Ishikawa (cell line): ENCODE data around the gene TP53.
A peak's percentile ranks its signal among the peaks of the same experiment; 100 is the strongest.

Experiments
- CEBPB ChIP-seq: IDR thresholded peaks from 2 replicates; pipeline ENCODE4 v1.6.1; 2012
- CREB1 ChIP-seq: IDR thresholded peaks from 2 replicates; pipeline ENCODE4 v1.6.1; 2012; ENCODE audit warnings: low read depth
- EGR1 ChIP-seq: IDR thresholded peaks from 2 replicates; pipeline ENCODE4 v1.6.1; 2012
- EP300 ChIP-seq: IDR thresholded peaks from 2 replicates; pipeline ENCODE4 v1.6.1; 2012; ENCODE audit warnings: borderline replicate concordance
- FOXM1 ChIP-seq: IDR thresholded peaks from 2 replicates; pipeline ENCODE4 v1.6.1; 2012; ENCODE audit warnings: low read depth, borderline replicate concordance
- MAX ChIP-seq: IDR thresholded peaks from 2 replicates; pipeline ENCODE4 v1.6.1; 2012
- NFIC ChIP-seq: IDR thresholded peaks from 2 replicates; pipeline ENCODE4 v1.6.1; 2012
- RAD21 ChIP-seq: IDR thresholded peaks from 2 replicates; pipeline ENCODE4 v1.6.1; 2012; ENCODE audit warnings: low read depth
- REST ChIP-seq: IDR thresholded peaks from 2 replicates; pipeline ENCODE4 v1.6.1; 2012; ENCODE audit warnings: low read depth, mild to moderate bottlenecking
- TAF1 ChIP-seq: IDR thresholded peaks from 2 replicates; pipeline ENCODE4 v1.6.1; 2012; ENCODE audit warnings: low read depth, mild to moderate bottlenecking
- TCF12 ChIP-seq: IDR thresholded peaks from 2 replicates; pipeline ENCODE4 v1.6.1; 2012; ENCODE audit warnings: low read depth
- TEAD4 ChIP-seq: IDR thresholded peaks from 2 replicates; pipeline ENCODE4 v1.6.1; 2012
- YY1 ChIP-seq: IDR thresholded peaks from 2 replicates; pipeline ENCODE4 v1.6.1; 2012; ENCODE audit warnings: low read depth
- ZBTB7A ChIP-seq: IDR thresholded peaks from 2 replicates; pipeline ENCODE4 v1.6.1; 2012; ENCODE audit warnings: low read depth
- TF ChIP-seq, protein P1 (sequence below): IDR thresholded peaks from 2 replicates; pipeline ENCODE4 v1.6.1; 2012

TP53 gene

GRCh38 chr17:7654832-7655540 is 32.3 kb downstream of the TP53 start:
- TF ChIP-seq RAD21: no peak
- TF ChIP-seq EP300: no peak
- TF ChIP-seq TAF1: no peak
- TF ChIP-seq ZBTB7A: no peak
- TF ChIP-seq TCF12: no peak
- TF ChIP-seq YY1: no peak
- no peak for TF ChIP-seq CEBPB
- TF ChIP-seq TEAD4: no peak
- TF ChIP-seq MAX: no peak
- no peak for TF ChIP-seq REST
- no peak for TF ChIP-seq CREB1
- no peak for TF ChIP-seq FOXM1
- TF ChIP-seq NFIC: no peak
- TF ChIP-seq, protein P1, sequence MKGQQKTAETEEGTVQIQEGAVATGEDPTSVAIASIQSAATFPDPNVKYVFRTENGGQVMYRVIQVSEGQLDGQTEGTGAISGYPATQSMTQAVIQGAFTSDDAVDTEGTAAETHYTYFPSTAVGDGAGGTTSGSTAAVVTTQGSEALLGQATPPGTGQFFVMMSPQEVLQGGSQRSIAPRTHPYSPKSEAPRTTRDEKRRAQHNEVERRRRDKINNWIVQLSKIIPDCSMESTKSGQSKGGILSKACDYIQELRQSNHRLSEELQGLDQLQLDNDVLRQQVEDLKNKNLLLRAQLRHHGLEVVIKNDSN: no peak
- no peak for TF ChIP-seq EGR1

- TF ChIP-seq MAX (no peak), TEAD4 (no peak), FOXM1 (no peak), YY1 (no peak), TAF1 (no peak), ZBTB7A (no peak), NFIC (no peak), EP300 (no peak), CEBPB (no peak)
- TF ChIP-seq, protein P1: no peak
Measured at GRCh38 chr17:7652388-7653356, 34.6 kb downstream of the TP53 start.

GRCh38 chr17:7651665-7652387 is 35.5 kb downstream of the TP53 start:
- TF ChIP-seq FOXM1: no peak
- no peak; the same call in none of the 2 replicates for TF ChIP-seq ZBTB7A
- TF ChIP-seq CEBPB: no peak
- TF ChIP-seq, protein P1: no peak
- no peak for TF ChIP-seq NFIC
- no peak for TF ChIP-seq TEAD4
- no peak for TF ChIP-seq YY1
- no peak for TF ChIP-seq REST
- no peak for TF ChIP-seq CREB1
- TF ChIP-seq RAD21: no peak
- no peak for TF ChIP-seq MAX
- no peak for TF ChIP-seq EP300

- TF ChIP-seq TAF1: no peak
- 0 out of 2 replicates have a peak, but pooled peaks have one; percentile 12 for TF ChIP-seq MAX
Measured at GRCh38 chr17:7651097-7651664, 36.1 kb downstream of the TP53 start.
